ENCODE data around the gene SVIL. TPM values are rescaled to one million over a fixed set of nuclear protein-coding genes. Genes with fewer than 3 reads are reported as not detected.

Gene SVIL, protein sequence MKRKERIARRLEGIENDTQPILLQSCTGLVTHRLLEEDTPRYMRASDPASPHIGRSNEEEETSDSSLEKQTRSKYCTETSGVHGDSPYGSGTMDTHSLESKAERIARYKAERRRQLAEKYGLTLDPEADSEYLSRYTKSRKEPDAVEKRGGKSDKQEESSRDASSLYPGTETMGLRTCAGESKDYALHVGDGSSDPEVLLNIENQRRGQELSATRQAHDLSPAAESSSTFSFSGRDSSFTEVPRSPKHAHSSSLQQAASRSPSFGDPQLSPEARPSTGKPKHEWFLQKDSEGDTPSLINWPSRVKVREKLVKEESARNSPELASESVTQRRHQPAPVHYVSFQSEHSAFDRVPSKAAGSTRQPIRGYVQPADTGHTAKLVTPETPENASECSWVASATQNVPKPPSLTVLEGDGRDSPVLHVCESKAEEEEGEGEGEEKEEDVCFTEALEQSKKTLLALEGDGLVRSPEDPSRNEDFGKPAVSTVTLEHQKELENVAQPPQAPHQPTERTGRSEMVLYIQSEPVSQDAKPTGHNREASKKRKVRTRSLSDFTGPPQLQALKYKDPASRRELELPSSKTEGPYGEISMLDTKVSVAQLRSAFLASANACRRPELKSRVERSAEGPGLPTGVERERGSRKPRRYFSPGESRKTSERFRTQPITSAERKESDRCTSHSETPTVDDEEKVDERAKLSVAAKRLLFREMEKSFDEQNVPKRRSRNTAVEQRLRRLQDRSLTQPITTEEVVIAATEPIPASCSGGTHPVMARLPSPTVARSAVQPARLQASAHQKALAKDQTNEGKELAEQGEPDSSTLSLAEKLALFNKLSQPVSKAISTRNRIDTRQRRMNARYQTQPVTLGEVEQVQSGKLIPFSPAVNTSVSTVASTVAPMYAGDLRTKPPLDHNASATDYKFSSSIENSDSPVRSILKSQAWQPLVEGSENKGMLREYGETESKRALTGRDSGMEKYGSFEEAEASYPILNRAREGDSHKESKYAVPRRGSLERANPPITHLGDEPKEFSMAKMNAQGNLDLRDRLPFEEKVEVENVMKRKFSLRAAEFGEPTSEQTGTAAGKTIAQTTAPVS (N-terminal part only)
- 107 TPM for total RNA-seq

DNA sequence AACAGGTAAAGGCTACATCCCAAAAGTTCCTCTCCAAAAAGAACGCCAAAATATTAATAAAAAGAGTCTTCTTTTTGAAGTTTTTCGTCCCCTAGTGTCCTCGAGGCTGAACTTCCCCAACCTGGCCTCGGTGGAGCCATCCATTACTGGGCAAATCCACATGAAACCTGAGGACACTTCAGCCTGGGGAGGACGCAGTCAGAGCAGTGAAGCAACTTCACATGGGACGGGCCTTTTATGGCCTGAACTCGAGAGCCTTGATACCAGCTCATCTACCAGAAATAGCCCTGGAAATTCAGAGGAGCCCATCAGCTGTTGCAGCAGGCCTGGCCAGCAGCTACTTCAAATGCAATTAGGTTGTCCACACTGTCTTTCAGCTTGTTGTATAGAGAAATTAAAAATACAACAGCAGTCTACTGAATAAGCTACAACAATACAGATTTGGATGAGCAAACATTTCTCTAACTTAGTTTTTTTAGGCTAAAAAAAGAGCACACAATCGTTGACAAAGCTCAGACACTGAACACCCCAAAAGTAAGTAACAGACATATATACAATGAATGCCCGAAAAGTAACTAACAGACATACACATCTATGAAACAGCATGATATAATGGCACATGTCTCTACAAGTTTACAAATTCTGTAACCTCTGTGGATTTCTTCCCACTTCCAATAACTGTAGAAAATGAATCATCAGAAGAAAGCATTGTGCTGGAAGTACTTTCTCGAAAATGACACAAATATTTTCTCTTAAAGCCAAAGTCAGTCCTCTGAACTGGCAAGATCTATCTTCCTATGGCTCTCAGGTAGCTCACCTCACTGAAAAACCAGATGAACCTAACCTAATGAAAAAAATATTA lies at the start of gene SVIL:
TSS of gene SVIL (minus strand) at position 208 of the 862 bp plus-strand sequence. CDS start 79,913 bp downstream, outside the sequence.

Data from camera-type eye (tissue), 1 donor.